ENCODE data around the gene POP5.
"Not testable (repeated sequence)": the region's sequence is repeated elsewhere in the genome, so short reads cannot be mapped to it uniquely, and the experiment has no call there.

DNA sequence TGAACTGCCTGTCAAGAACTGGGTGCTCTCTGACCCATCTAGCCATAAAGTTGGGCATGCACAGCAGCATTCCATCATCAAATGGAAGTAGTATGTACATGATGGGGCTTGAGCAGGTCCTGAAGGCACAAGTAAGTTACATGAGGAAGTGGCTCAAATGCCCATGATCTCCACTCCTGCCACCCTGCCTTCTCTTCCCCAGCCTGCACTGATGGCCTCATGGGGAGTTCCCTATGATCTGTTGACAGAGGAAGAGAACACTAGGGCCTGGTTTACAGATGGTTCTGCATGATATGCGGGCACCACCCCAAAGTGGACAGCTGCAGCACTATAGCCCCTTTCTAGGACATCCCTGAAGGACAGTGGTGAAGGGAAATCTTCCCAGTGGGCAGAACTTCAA lies 30.3 kb upstream of the POP5 start:
- TF ChIP-seq, protein P1, sequence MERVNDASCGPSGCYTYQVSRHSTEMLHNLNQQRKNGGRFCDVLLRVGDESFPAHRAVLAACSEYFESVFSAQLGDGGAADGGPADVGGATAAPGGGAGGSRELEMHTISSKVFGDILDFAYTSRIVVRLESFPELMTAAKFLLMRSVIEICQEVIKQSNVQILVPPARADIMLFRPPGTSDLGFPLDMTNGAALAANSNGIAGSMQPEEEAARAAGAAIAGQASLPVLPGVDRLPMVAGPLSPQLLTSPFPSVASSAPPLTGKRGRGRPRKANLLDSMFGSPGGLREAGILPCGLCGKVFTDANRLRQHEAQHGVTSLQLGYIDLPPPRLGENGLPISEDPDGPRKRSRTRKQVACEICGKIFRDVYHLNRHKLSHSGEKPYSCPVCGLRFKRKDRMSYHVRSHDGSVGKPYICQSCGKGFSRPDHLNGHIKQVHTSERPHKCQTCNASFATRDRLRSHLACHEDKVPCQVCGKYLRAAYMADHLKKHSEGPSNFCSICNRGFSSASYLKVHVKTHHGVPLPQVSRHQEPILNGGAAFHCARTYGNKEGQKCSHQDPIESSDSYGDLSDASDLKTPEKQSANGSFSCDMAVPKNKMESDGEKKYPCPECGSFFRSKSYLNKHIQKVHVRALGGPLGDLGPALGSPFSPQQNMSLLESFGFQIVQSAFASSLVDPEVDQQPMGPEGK (CRISPR knock-in tag; IDR thresholded peaks at IDR 0.05; ENCODE audit: borderline replicate concordance), result not testable (repeated sequence)
- TF ChIP-seq, protein P2, sequence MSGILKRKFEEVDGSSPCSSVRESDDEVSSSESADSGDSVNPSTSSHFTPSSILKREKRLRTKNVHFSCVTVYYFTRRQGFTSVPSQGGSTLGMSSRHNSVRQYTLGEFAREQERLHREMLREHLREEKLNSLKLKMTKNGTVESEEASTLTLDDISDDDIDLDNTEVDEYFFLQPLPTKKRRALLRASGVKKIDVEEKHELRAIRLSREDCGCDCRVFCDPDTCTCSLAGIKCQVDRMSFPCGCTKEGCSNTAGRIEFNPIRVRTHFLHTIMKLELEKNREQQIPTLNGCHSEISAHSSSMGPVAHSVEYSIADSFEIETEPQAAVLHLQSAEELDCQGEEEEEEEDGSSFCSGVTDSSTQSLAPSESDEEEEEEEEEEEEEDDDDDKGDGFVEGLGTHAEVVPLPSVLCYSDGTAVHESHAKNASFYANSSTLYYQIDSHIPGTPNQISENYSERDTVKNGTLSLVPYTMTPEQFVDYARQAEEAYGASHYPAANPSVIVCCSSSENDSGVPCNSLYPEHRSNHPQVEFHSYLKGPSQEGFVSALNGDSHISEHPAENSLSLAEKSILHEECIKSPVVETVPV (CRISPR knock-in tag; IDR thresholded peaks at IDR 0.05), result not testable (repeated sequence)
- TF ChIP-seq ZC3H10 (CRISPR knock-in tag; IDR thresholded peaks at IDR 0.05); TCF4 (CRISPR knock-in tag; IDR thresholded peaks at IDR 0.05; ENCODE audit: borderline replicate concordance); ARNTL (CRISPR knock-in tag; IDR thresholded peaks at IDR 0.05; ENCODE audit: borderline replicate concordance, low read depth); ZNF8 (CRISPR knock-in tag; IDR thresholded peaks at IDR 0.05); ZFP3 (CRISPR knock-in tag; IDR thresholded peaks at IDR 0.05); CSDC2 (CRISPR knock-in tag; IDR thresholded peaks at IDR 0.05); ZNF70 (CRISPR knock-in tag; IDR thresholded peaks at IDR 0.05); SNAI2 (CRISPR knock-in tag; IDR thresholded peaks at IDR 0.05); PPARA (CRISPR knock-in tag; IDR thresholded peaks at IDR 0.05; ENCODE audit: borderline replicate concordance): not testable (repeated sequence)
- TF ChIP-seq, protein P3, sequence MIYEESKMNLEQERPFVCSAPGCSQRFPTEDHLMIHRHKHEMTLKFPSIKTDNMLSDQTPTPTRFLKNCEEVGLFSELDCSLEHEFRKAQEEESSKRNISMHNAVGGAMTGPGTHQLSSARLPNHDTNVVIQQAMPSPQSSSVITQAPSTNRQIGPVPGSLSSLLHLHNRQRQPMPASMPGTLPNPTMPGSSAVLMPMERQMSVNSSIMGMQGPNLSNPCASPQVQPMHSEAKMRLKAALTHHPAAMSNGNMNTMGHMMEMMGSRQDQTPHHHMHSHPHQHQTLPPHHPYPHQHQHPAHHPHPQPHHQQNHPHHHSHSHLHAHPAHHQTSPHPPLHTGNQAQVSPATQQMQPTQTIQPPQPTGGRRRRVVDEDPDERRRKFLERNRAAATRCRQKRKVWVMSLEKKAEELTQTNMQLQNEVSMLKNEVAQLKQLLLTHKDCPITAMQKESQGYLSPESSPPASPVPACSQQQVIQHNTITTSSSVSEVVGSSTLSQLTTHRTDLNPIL (CRISPR knock-in tag; IDR thresholded peaks at IDR 0.05; ENCODE audit: low read depth), result not testable (repeated sequence)
- TF ChIP-seq, protein P4, sequence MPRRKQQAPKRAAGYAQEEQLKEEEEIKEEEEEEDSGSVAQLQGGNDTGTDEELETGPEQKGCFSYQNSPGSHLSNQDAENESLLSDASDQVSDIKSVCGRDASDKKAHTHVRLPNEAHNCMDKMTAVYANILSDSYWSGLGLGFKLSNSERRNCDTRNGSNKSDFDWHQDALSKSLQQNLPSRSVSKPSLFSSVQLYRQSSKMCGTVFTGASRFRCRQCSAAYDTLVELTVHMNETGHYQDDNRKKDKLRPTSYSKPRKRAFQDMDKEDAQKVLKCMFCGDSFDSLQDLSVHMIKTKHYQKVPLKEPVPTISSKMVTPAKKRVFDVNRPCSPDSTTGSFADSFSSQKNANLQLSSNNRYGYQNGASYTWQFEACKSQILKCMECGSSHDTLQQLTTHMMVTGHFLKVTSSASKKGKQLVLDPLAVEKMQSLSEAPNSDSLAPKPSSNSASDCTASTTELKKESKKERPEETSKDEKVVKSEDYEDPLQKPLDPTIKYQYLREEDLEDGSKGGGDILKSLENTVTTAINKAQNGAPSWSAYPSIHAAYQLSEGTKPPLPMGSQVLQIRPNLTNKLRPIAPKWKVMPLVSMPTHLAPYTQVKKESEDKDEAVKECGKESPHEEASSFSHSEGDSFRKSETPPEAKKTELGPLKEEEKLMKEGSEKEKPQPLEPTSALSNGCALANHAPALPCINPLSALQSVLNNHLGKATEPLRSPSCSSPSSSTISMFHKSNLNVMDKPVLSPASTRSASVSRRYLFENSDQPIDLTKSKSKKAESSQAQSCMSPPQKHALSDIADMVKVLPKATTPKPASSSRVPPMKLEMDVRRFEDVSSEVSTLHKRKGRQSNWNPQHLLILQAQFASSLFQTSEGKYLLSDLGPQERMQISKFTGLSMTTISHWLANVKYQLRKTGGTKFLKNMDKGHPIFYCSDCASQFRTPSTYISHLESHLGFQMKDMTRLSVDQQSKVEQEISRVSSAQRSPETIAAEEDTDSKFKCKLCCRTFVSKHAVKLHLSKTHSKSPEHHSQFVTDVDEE (CRISPR knock-in tag; IDR thresholded peaks at IDR 0.05), result not testable (repeated sequence)
